Measurements from ENCODE around the gene NEK7.
A peak's percentile ranks its signal among the peaks of the same experiment; 100 is the strongest.

The NEK7 gene

GRCh38 chr1:198337886-198338285 lies 181.1 kb downstream of the NEK7 start:
- Histone ChIP-seq H3K79me1 (ENCODE audit: low read length) (no peaks in the 10 kb centered on the region), H2AFZ (ENCODE audit: insufficient read depth, low read length, poor library complexity) (no peak overlapping the region), H2AK5ac (ENCODE audit: low read length) (no peak overlapping the region), H2BK5ac (ENCODE audit: low read depth, low read length, poor library complexity) (no peak overlapping the region), H3K4me3 (ENCODE audit: low read depth, low read length) (no peak overlapping the region), H3K27me3 (ENCODE audit: insufficient read depth, low read length) (no peaks in the 10 kb centered on the region), H4K12ac (ENCODE audit: low read depth, low read length) (no peak overlapping the region), H3K4me2 (ENCODE audit: low read length) (no peak overlapping the region), H2BK120ac (ENCODE audit: insufficient read depth, low read length, poor library complexity) (no peak overlapping the region), H3K18ac (ENCODE audit: low read length) (no peak overlapping the region), H3K23ac (ENCODE audit: low read length) (no peak overlapping the region), H3K9ac (ENCODE audit: low read length) (no peak overlapping the region), H3K36me3 (ENCODE audit: control insufficient read depth in 1 of 2, insufficient read depth in 2 of 2, low read length in 2 of 2) (no peaks in the 10 kb centered on the region), H3K9me3 (ENCODE audit: insufficient read depth, low read depth, low read length) (no peaks in the 10 kb centered on the region), H4K8ac (ENCODE audit: low read depth, low read length) (no peak overlapping the region), H3K14ac (ENCODE audit: low read length) (no peak overlapping the region), H4K91ac (ENCODE audit: low read depth, low read length) (no peak overlapping the region), H3K27ac (ENCODE audit: low read depth, low read length) (no peak overlapping the region), H3K4me1 (ENCODE audit: control insufficient read depth in 1 of 2, insufficient read depth in 2 of 2, low read length in 2 of 2) (no peaks in the 10 kb centered on the region), H3K79me2 (ENCODE audit: control insufficient read depth, insufficient read depth, low read length, poor library complexity) (no peaks in the 10 kb centered on the region), H3K4ac (ENCODE audit: low read depth, low read length) (no peak overlapping the region), H2BK12ac (ENCODE audit: low read length) (no peak overlapping the region)
- DNase-seq = peak in 1 of 2 donors; percentile 24

- H3K23ac ChIP-seq (ENCODE audit: low read length) = no peak overlapping the region
- H3K4me1 ChIP-seq (ENCODE audit: control insufficient read depth in 1 of 2, insufficient read depth in 2 of 2, low read length in 2 of 2) = no peaks in the 10 kb centered on the region
- H2BK5ac ChIP-seq (ENCODE audit: low read depth, low read length, poor library complexity) = no peak overlapping the region
- no peak overlapping the region for H3K18ac ChIP-seq (ENCODE audit: low read length)
- H3K9ac ChIP-seq (ENCODE audit: low read length) = no peak overlapping the region
- H2BK120ac ChIP-seq (ENCODE audit: insufficient read depth, low read length, poor library complexity) = no peak overlapping the region
- H3K4me3 ChIP-seq (ENCODE audit: low read depth, low read length) = no peak overlapping the region
- no peak overlapping the region for H4K91ac ChIP-seq (ENCODE audit: low read depth, low read length)
- H2BK12ac ChIP-seq (ENCODE audit: low read length) = no peak overlapping the region
- no CpG with 5 or more reads among the region's 1 CpG for WGBS (ENCODE audit: extremely low coverage, insufficient coverage, insufficient read length)
- no peak overlapping the region for H4K12ac ChIP-seq (ENCODE audit: low read depth, low read length)
- no peak overlapping the region for H3K27ac ChIP-seq (ENCODE audit: low read depth, low read length)
- no peak overlapping the region for H3K4me2 ChIP-seq (ENCODE audit: low read length)
- H3K27me3 ChIP-seq (ENCODE audit: insufficient read depth, low read length) = no peaks in the 10 kb centered on the region
- no peaks in the 10 kb centered on the region for H3K36me3 ChIP-seq (ENCODE audit: control insufficient read depth in 1 of 2, insufficient read depth in 2 of 2, low read length in 2 of 2)
- no peak overlapping the region for H4K8ac ChIP-seq (ENCODE audit: low read depth, low read length)
- no peaks in the 10 kb centered on the region for H3K79me2 ChIP-seq (ENCODE audit: control insufficient read depth, insufficient read depth, low read length, poor library complexity)
- no peak overlapping the region for H2AFZ ChIP-seq (ENCODE audit: insufficient read depth, low read length, poor library complexity)
- no peak for DNase-seq
- H3K9me3 ChIP-seq (ENCODE audit: insufficient read depth, low read depth, low read length) = no peaks in the 10 kb centered on the region
- H3K79me1 ChIP-seq (ENCODE audit: low read length) = no peaks in the 10 kb centered on the region
- H2AK5ac ChIP-seq (ENCODE audit: low read length) = no peak overlapping the region
- H3K4ac ChIP-seq (ENCODE audit: low read depth, low read length) = no peak overlapping the region
- H3K14ac ChIP-seq (ENCODE audit: low read length) = no peak overlapping the region
These were observed 183.3 kb downstream of the NEK7 start for GRCh38 chr1:198340139-198340538.

- Histone ChIP-seq H4K91ac (ENCODE audit: low read depth, low read length) (no peak overlapping the region), H3K23ac (ENCODE audit: low read length) (no peak overlapping the region), H3K36me3 (ENCODE audit: control insufficient read depth in 1 of 2, insufficient read depth in 2 of 2, low read length in 2 of 2) (no peaks in the 10 kb centered on the region), H2BK120ac (ENCODE audit: insufficient read depth, low read length, poor library complexity) (no peak overlapping the region), H4K8ac (ENCODE audit: low read depth, low read length) (no peak overlapping the region), H3K4me2 (ENCODE audit: low read length) (no peak overlapping the region), H2BK5ac (ENCODE audit: low read depth, low read length, poor library complexity) (no peak overlapping the region), H3K27ac (ENCODE audit: low read depth, low read length) (no peak overlapping the region), H3K79me2 (ENCODE audit: control insufficient read depth, insufficient read depth, low read length, poor library complexity) (no peaks in the 10 kb centered on the region), H3K14ac (ENCODE audit: low read length) (no peak overlapping the region), H4K12ac (ENCODE audit: low read depth, low read length) (no peak overlapping the region), H3K27me3 (ENCODE audit: insufficient read depth, low read length) (no peaks in the 10 kb centered on the region), H3K4ac (ENCODE audit: low read depth, low read length) (no peak overlapping the region), H3K9me3 (ENCODE audit: insufficient read depth, low read depth, low read length) (no peaks in the 10 kb centered on the region), H2AK5ac (ENCODE audit: low read length) (no peak overlapping the region), H3K79me1 (ENCODE audit: low read length) (no peaks in the 10 kb centered on the region), H2AFZ (ENCODE audit: insufficient read depth, low read length, poor library complexity) (no peak overlapping the region), H3K4me1 (ENCODE audit: control insufficient read depth in 1 of 2, insufficient read depth in 2 of 2, low read length in 2 of 2) (no peaks in the 10 kb centered on the region), H3K9ac (ENCODE audit: low read length) (no peak overlapping the region), H3K18ac (ENCODE audit: low read length) (no peak overlapping the region), H3K4me3 (ENCODE audit: low read depth, low read length) (no peak overlapping the region), H2BK12ac (ENCODE audit: low read length) (no peak overlapping the region)
- no peak for DNase-seq
- no CpG with 5 or more reads among the region's 3 CpGs for WGBS (ENCODE audit: extremely low coverage, insufficient coverage, insufficient read length)
These were observed 189.4 kb downstream of the NEK7 start for GRCh38 chr1:198346178-198346577.

GRCh38 chr1:198350456-198350855 lies 193.7 kb downstream of the NEK7 start:
- Histone ChIP-seq H3K79me2 (ENCODE audit: control insufficient read depth, insufficient read depth, low read length, poor library complexity) (no peaks in the 10 kb centered on the region), H3K23ac (ENCODE audit: low read length) (no peak overlapping the region), H3K27me3 (ENCODE audit: insufficient read depth, low read length) (no peaks in the 10 kb centered on the region), H4K8ac (ENCODE audit: low read depth, low read length) (no peak overlapping the region), H3K4me1 (ENCODE audit: control insufficient read depth in 1 of 2, insufficient read depth in 2 of 2, low read length in 2 of 2) (no peaks in the 10 kb centered on the region), H2AK5ac (ENCODE audit: low read length) (no peak overlapping the region), H3K27ac (ENCODE audit: low read depth, low read length) (no peak overlapping the region), H2BK120ac (ENCODE audit: insufficient read depth, low read length, poor library complexity) (no peak overlapping the region), H3K9me3 (ENCODE audit: insufficient read depth, low read depth, low read length) (no peaks in the 10 kb centered on the region), H4K12ac (ENCODE audit: low read depth, low read length) (no peak overlapping the region), H4K91ac (ENCODE audit: low read depth, low read length) (no peak overlapping the region), H3K4ac (ENCODE audit: low read depth, low read length) (no peak overlapping the region), H2BK12ac (ENCODE audit: low read length) (no peak overlapping the region), H3K4me2 (ENCODE audit: low read length) (no peak overlapping the region), H3K4me3 (ENCODE audit: low read depth, low read length) (no peak overlapping the region), H3K14ac (ENCODE audit: low read length) (no peak overlapping the region), H3K79me1 (ENCODE audit: low read length) (no peaks in the 10 kb centered on the region), H3K9ac (ENCODE audit: low read length) (no peak overlapping the region), H3K18ac (ENCODE audit: low read length) (no peak overlapping the region), H2AFZ (ENCODE audit: insufficient read depth, low read length, poor library complexity) (no peak overlapping the region), H3K36me3 (ENCODE audit: control insufficient read depth in 1 of 2, insufficient read depth in 2 of 2, low read length in 2 of 2) (no peaks in the 10 kb centered on the region), H2BK5ac (ENCODE audit: low read depth, low read length, poor library complexity) (no peak overlapping the region)
- no peak for DNase-seq
